Keratinocyte (primary cell): ENCODE data around the gene ALS2CL.

ENCODE experiments used
- EZH2 ChIP-seq: IDR thresholded peaks from one replicate; pipeline ENCODE4 v1.6.1; 2012; ENCODE audit warnings: inconsistent platforms, mild to moderate bottlenecking, low read length, moderate library complexity
- TF ChIP-seq, protein P1 (sequence below), 3 experiments: IDR thresholded peaks in 1 of 3; conservative IDR thresholded peaks in 1 of 3; optimal IDR thresholded peaks in 1 of 3; 2 replicates in 2 of 3; 3 replicates in 1 of 3; pipeline versions ENCODE3 to v1.5.1; 2011; ENCODE audit warnings: low read length in 3 of 3, mild to moderate bottlenecking in 3 of 3, moderate library complexity in 2 of 3, control low read depth in 1 of 3, inconsistent platforms in 1 of 3; ENCODE audit not compliant: insufficient read depth in 2 of 3; ENCODE audit errors: extremely low read depth in 1 of 3

- TF ChIP-seq, protein P1, sequence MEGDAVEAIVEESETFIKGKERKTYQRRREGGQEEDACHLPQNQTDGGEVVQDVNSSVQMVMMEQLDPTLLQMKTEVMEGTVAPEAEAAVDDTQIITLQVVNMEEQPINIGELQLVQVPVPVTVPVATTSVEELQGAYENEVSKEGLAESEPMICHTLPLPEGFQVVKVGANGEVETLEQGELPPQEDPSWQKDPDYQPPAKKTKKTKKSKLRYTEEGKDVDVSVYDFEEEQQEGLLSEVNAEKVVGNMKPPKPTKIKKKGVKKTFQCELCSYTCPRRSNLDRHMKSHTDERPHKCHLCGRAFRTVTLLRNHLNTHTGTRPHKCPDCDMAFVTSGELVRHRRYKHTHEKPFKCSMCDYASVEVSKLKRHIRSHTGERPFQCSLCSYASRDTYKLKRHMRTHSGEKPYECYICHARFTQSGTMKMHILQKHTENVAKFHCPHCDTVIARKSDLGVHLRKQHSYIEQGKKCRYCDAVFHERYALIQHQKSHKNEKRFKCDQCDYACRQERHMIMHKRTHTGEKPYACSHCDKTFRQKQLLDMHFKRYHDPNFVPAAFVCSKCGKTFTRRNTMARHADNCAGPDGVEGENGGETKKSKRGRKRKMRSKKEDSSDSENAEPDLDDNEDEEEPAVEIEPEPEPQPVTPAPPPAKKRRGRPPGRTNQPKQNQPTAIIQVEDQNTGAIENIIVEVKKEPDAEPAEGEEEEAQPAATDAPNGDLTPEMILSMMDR (optimal IDR thresholded peaks at IDR 0.05 in 1 of 3, IDR thresholded peaks at IDR 0.05 in 1 of 3, conservative IDR thresholded peaks at IDR 0.05 in 1 of 3; ENCODE audit: extremely low read depth in 1 of 3, insufficient read depth in 2 of 3, low read length in 3 of 3) = no peak
- TF ChIP-seq EZH2 = no peak
Measured at GRCh38 chr3:46673151-46674030, 20.1 kb downstream of the ALS2CL start.
